Measurements from ENCODE around the gene ZCCHC3.

- no peak for TF ChIP-seq SMAD3 (CRISPR knock-in tag; IDR thresholded peaks at IDR 0.05; ENCODE audit: borderline replicate concordance)
- TF ChIP-seq CTCF (IDR thresholded peaks at IDR 0.05): no peak
- no peak for TF ChIP-seq NFYB (CRISPR knock-in tag; conservative IDR thresholded peaks at IDR 0.05; ENCODE audit: low read depth)
These were observed 32.5 kb downstream of the ZCCHC3 start for GRCh38 chr20:329851-330232.

Data from WTC11 (cell line).